Osteocyte (in vitro differentiated cells): ENCODE data around the gene CLTC. TPM values are rescaled to one million over a fixed set of nuclear protein-coding genes. Genes with fewer than 3 reads are reported as not detected.

ENCODE experiments used
- DNase-seq: peaks from one replicate; pipeline ENCODE4 v3.0.0; 2021; ENCODE audit warnings: mixed read lengths; ENCODE audit not compliant: unreplicated experiment; ENCODE audit errors: extremely low spot score
- H3K27ac Mint-ChIP-seq: one replicate; pipeline ENCODE4 v1.8.0; 2021; ENCODE audit warnings: mild to moderate bottlenecking, mixed read lengths; ENCODE audit not compliant: unreplicated experiment
- H3K27me3 Mint-ChIP-seq: one replicate; pipeline ENCODE4 v1.8.0; 2021; ENCODE audit warnings: mixed read lengths; ENCODE audit not compliant: unreplicated experiment
- H3K36me3 Mint-ChIP-seq: one replicate; pipeline ENCODE4 v1.8.0; 2021; ENCODE audit warnings: mixed read lengths; ENCODE audit not compliant: unreplicated experiment
- H3K4me1 Mint-ChIP-seq: one replicate; pipeline ENCODE4 v1.8.0; 2021; ENCODE audit warnings: mixed read lengths; ENCODE audit not compliant: unreplicated experiment
- H3K4me3 Mint-ChIP-seq: one replicate; pipeline ENCODE4 v1.8.0; 2021; ENCODE audit warnings: mild to moderate bottlenecking, moderate library complexity, mixed read lengths; ENCODE audit not compliant: unreplicated experiment
- H3K9me3 Mint-ChIP-seq: one replicate; pipeline ENCODE4 v1.8.0; 2021; ENCODE audit warnings: mixed read lengths; ENCODE audit not compliant: unreplicated experiment
- total RNA-seq: library from RNA; stranded (reverse); gene quantifications from 2 replicates; pipeline ENCODE4 v1.2.1, GENCODE V29; 2021
- TF ChIP-seq, protein P1 (sequence below): fragments of 200-600 bp; sonication (generic); IDR thresholded peaks from 2 replicates; pipeline ENCODE4 v1.5.0; 2021; ENCODE audit warnings: antibody characterized with exemption, mild to moderate bottlenecking, moderate library complexity

Gene CLTC
- total RNA-seq, 1 donor from 2014 or later = 297 TPM

DNA sequence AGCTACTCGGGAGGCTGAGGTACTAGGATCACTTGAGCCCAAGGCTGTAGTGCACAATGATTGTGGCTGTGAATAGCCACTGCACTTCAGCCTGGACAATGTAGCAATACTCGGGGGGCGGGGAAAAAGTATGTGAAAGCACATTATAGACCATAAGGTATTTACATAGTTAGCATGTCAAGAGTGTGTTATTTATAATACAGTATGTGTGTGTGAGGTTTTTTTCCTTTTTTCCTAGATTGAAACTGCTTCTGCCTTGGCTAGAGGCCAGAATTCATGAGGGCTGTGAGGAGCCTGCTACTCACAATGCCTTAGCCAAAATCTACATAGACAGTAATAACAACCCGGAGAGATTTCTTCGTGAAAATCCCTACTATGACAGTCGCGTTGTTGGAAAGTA lies 57.0 kb downstream of the CLTC start:
- no peak for DNase-seq
- no peak overlapping the region for H3K4me3 Mint-ChIP-seq
- no peaks in the 10 kb centered on the region for H3K4me1 Mint-ChIP-seq
- TF ChIP-seq, protein P1, sequence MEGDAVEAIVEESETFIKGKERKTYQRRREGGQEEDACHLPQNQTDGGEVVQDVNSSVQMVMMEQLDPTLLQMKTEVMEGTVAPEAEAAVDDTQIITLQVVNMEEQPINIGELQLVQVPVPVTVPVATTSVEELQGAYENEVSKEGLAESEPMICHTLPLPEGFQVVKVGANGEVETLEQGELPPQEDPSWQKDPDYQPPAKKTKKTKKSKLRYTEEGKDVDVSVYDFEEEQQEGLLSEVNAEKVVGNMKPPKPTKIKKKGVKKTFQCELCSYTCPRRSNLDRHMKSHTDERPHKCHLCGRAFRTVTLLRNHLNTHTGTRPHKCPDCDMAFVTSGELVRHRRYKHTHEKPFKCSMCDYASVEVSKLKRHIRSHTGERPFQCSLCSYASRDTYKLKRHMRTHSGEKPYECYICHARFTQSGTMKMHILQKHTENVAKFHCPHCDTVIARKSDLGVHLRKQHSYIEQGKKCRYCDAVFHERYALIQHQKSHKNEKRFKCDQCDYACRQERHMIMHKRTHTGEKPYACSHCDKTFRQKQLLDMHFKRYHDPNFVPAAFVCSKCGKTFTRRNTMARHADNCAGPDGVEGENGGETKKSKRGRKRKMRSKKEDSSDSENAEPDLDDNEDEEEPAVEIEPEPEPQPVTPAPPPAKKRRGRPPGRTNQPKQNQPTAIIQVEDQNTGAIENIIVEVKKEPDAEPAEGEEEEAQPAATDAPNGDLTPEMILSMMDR = no peak
- no peaks in the 10 kb centered on the region for H3K9me3 Mint-ChIP-seq
- H3K27me3 Mint-ChIP-seq = no peaks in the 10 kb centered on the region
- H3K36me3 Mint-ChIP-seq = peaks cover 62% of the 10 kb centered on the region
- H3K27ac Mint-ChIP-seq = no peak overlapping the region

DNA sequence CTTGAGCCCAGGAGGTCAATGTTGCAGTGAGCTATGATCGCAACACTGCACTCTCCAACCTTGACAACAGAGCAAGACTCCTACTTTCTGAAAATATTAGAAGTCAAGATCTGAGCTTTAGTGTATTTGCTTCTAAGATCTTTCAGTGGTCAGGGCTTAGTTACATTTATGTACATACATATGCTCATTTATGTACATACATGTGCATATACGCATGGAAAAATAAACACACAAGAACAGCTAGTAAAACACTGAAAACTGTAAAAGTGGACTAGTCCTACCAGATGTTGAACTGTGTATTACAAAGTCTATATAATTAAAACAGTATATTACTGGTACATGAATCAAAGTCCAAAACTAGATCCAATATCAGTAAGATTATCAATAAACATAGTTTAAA lies 59.2 kb downstream of the CLTC start:
- Mint-ChIP-seq H3K4me3 (no peak overlapping the region), H3K27ac (no peak overlapping the region), H3K9me3 (no peaks in the 10 kb centered on the region), H3K36me3 (peaks cover 72% of the 10 kb centered on the region), H3K4me1 (no peaks in the 10 kb centered on the region), H3K27me3 (no peaks in the 10 kb centered on the region)
- no peak for DNase-seq
- TF ChIP-seq, protein P1 = no peak

DNA sequence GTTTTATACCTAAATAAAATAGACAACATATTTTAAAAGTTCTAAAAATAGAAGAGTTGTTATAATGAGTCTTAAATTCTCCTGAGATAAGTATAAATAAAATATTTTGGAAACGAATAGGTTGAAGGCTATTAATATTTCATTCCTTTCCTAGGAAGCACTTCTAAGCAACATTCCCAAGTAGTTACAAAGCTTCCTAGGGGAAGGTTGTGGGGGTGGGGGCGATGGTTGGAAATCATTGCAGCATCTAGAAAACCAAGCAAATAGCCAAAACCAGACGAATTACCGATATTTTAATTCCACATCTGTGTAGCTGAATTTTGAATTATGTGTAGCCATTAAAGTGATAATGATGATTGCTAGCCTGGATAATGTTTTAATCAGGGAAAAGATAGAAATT lies 60.6 kb downstream of the CLTC start:
- no peak for DNase-seq

DNA sequence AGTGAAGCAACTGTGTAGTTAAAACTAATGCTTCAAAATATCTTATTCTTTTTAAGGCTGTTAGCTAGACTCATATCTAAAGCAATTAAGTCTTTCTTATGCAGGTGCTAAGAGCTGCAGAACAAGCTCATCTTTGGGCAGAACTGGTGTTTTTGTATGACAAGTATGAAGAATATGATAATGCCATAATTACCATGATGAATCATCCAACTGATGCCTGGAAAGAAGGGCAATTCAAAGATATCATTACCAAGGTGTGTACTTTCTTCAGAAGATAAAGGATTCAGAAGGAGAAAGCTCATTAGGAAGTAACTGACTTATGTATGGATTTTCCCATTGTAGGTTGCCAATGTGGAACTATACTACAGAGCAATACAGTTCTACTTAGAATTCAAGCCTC lies 63.6 kb downstream of the CLTC start:
- TF ChIP-seq, protein P1 = no peak
- Mint-ChIP-seq H3K27ac (no peak overlapping the region), H3K36me3 (peaks cover 56% of the 10 kb centered on the region), H3K27me3 (no peaks in the 10 kb centered on the region), H3K4me3 (no peak overlapping the region), H3K4me1 (no peaks in the 10 kb centered on the region), H3K9me3 (no peaks in the 10 kb centered on the region)
- DNase-seq = no peak

More for the DNA sequence above, 60.6 kb downstream of the CLTC start:
- peaks cover 71% of the 10 kb centered on the region for H3K36me3 Mint-ChIP-seq
- H3K9me3 Mint-ChIP-seq = no peaks in the 10 kb centered on the region
- H3K4me3 Mint-ChIP-seq = no peak overlapping the region
- H3K27ac Mint-ChIP-seq = no peak overlapping the region
- no peaks in the 10 kb centered on the region for H3K4me1 Mint-ChIP-seq
- no peaks in the 10 kb centered on the region for H3K27me3 Mint-ChIP-seq
- TF ChIP-seq, protein P1 = no peak

DNA sequence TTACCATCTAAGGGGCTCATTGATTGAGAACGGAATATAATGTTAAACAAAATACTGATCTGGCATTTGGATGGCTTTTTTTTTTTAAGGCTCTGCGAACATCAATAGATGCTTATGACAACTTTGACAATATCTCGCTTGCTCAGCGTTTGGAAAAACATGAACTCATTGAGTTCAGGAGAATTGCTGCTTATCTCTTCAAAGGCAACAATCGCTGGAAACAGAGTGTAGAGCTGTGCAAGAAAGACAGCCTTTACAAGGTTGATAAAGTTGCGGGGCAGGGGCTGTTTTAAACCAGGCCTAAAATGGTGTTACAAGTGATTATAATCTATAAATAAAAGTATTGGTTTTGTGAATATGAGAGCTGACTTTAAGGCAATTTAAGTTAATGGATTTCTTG lies 65.3 kb downstream of the CLTC start:
- DNase-seq = no peak
- H3K36me3 Mint-ChIP-seq = peaks cover 58% of the 10 kb centered on the region
- H3K27ac Mint-ChIP-seq = no peak overlapping the region
- H3K27me3 Mint-ChIP-seq = no peaks in the 10 kb centered on the region
- no peaks in the 10 kb centered on the region for H3K4me1 Mint-ChIP-seq
- no peak overlapping the region for H3K4me3 Mint-ChIP-seq
- H3K9me3 Mint-ChIP-seq = no peaks in the 10 kb centered on the region
- TF ChIP-seq, protein P1 = no peak
